Caco-2 (cell line): ENCODE measurements around the gene SDSL. TPM values are rescaled to one million over a fixed set of nuclear protein-coding genes. Genes with fewer than 3 reads are reported as not detected.

Experiments
- BruUV-seq: library from RNA; stranded (reverse); fragments of 400-500 nt; replicated peaks from 2 replicates; lab custom pipeline; 2021; lab: Mats Ljungman, UMichigan
- CTCF ChIA-PET: fragments of 300-600 bp; sonication (Branson Sonifier 250); formaldehyde crosslinking; loops from one replicate; lab custom pipeline; 2022; ENCODE audit warnings: antibody characterized with exemption; lab: Charles Lee
- POLR2A ChIA-PET: fragments of 300-600 bp; sonication (Branson Sonifier 250); formaldehyde crosslinking; loops from one replicate; lab custom pipeline; 2022; ENCODE audit warnings: antibody characterized with exemption; lab: Charles Lee
- DNase-seq, 2 experiments: peaks; one replicate each; pipeline versions ENCODE4 v3.0.0 to v3.0.0-alpha.2; 2020 to 2022
- H3K27me3 ChIP-seq: replicated peaks from 2 replicates; pipeline ENCODE4 v1.6.0; 2011; ENCODE audit warnings: low read length; ENCODE audit not compliant: control insufficient read depth, insufficient read depth
- H3K36me3 ChIP-seq: 2 replicates; pipeline ENCODE4 v1.5.1; 2011; ENCODE audit warnings: low read length; ENCODE audit not compliant: control insufficient read depth, insufficient read depth
- H3K4me1 ChIP-seq: fragments of 250-450 bp; sonication (Bioruptor Pico); 2 replicates; pipeline ENCODE4 v1.5.1; 2020; ENCODE audit warnings: mild to moderate bottlenecking
- H3K4me3 ChIP-seq: 2 replicates; pipeline ENCODE4 v1.5.1; 2011; ENCODE audit warnings: low read depth, mild to moderate bottlenecking, control low read depth, low read length
- H3K9me3 ChIP-seq: fragments of 250-450 bp; sonication (Bioruptor Pico); 2 replicates; pipeline ENCODE4 v1.5.1; 2020; ENCODE audit warnings: mild to moderate bottlenecking, moderate library complexity
- H3K27ac Mint-ChIP-seq: one replicate; pipeline ENCODE4 v1.8.0; 2022; ENCODE audit warnings: mixed read lengths; ENCODE audit not compliant: unreplicated experiment
- H3K27me3 Mint-ChIP-seq: one replicate; pipeline ENCODE4 v1.8.0; 2022; ENCODE audit warnings: mixed read lengths; ENCODE audit not compliant: insufficient read depth, unreplicated experiment
- H3K36me3 Mint-ChIP-seq: one replicate; pipeline ENCODE4 v1.8.0; 2022; ENCODE audit warnings: mild to moderate bottlenecking, mixed read lengths; ENCODE audit not compliant: insufficient read depth, unreplicated experiment
- H3K4me1 Mint-ChIP-seq: one replicate; pipeline ENCODE4 v1.8.0; 2022; ENCODE audit warnings: low read depth, mixed read lengths; ENCODE audit not compliant: unreplicated experiment
- H3K4me3 Mint-ChIP-seq: one replicate; pipeline ENCODE4 v1.8.0; 2022; ENCODE audit warnings: mild to moderate bottlenecking, moderate library complexity, mixed read lengths; ENCODE audit not compliant: unreplicated experiment
- H3K9me3 Mint-ChIP-seq: one replicate; pipeline ENCODE4 v1.8.0; 2022; ENCODE audit warnings: mixed read lengths; ENCODE audit not compliant: unreplicated experiment
- CTCF ChIP-seq, 2 experiments: fragments of 200-600 bp in 1 of 2; IDR thresholded peaks; 1 replicate in 1 of 2; 2 replicates in 1 of 2; pipeline versions ENCODE4 v1.5.1 to v1.8.0; 2011 to 2022; ENCODE audit warnings: antibody characterized with exemption in 1 of 2, control low read depth in 1 of 2, inconsistent platforms in 1 of 2, low read depth in 1 of 2, low read length in 1 of 2, mild to moderate bottlenecking in 1 of 2, moderate library complexity in 1 of 2; ENCODE audit not compliant: insufficient read depth in 1 of 2, severe bottlenecking in 1 of 2, unreplicated experiment in 1 of 2
- intact Hi-C: fragments of 100-400 bp; cut with micrococcal nuclease; formaldehyde crosslinking; loops from one replicate; pipeline ENCODE4 v1.10.0; 2022; ENCODE audit not compliant: unreplicated experiment
- total RNA-seq: library from RNA; stranded (reverse); gene quantifications from 2 replicates; pipeline ENCODE4 v1.2.3, GENCODE V29; 2022

Gene SDSL
- total RNA-seq, 1 experiment from 2014 or later, result 4.5 TPM

- no TSS peak for BruUV-seq
- TF ChIP-seq CTCF (IDR thresholded peaks at IDR 0.05; ENCODE audit: insufficient read depth in 1 of 2, low read depth in 1 of 2, low read length in 1 of 2, severe bottlenecking in 1 of 2, unreplicated experiment in 1 of 2), result no peak
- H3K4me3 ChIP-seq, result no peak within 1 kb of the TSS
- POLR2A ChIA-PET, result no interaction called here
- Mint-ChIP-seq H3K4me3 (no peak within 1 kb of the TSS), H3K4me1 (no peaks in the 10 kb centered on the region), H3K27me3 (peaks cover 36% of the 10 kb centered on the region), H3K27ac (no peak within 1 kb of the TSS), H3K9me3 (no peaks in the 10 kb centered on the region), H3K36me3 (no peaks in the 10 kb centered on the region)
- CTCF ChIA-PET, result no interaction called here
- intact Hi-C loops, result no loop called here
- no peaks in the 10 kb centered on the region; the same call in 1 of the 2 replicates for H3K4me1 ChIP-seq
- no peaks in the 10 kb centered on the region for H3K9me3 ChIP-seq
- peaks cover 7% of the 10 kb centered on the region for H3K27me3 ChIP-seq
- H3K36me3 ChIP-seq, result no peaks in the 10 kb centered on the region
- DNase-seq, result no peak
These were observed 49.5 kb downstream of the SDSL start, which contains the start of gene LHX5 for GRCh38 chr12:113471619-113472171. LHX5 (minus strand) TSS chr12:113471871; CDS start chr12:113471498, 373 bp downstream.

- Mint-ChIP-seq H3K4me1 (no peaks in the 10 kb centered on the region), H3K27me3 (peaks cover 33% of the 10 kb centered on the region), H3K9me3 (no peaks in the 10 kb centered on the region), H3K36me3 (no peaks in the 10 kb centered on the region), H3K4me3 (no peak overlapping the region), H3K27ac (no peak overlapping the region)
- no peaks in the 10 kb centered on the region; the same call in 1 of the 2 replicates for H3K4me1 ChIP-seq
- DNase-seq, result no peak
- ChIA-PET POLR2A (no interaction called here), CTCF (interaction anchor here (0.7 kb wide), 1 partner anchor 37 kb away, joined by 3 read pairs; no protein-coding TSS in a partner anchor)
- H3K27me3 ChIP-seq, result peaks cover 6% of the 10 kb centered on the region
- H3K36me3 ChIP-seq, result no peaks in the 10 kb centered on the region
- H3K4me3 ChIP-seq, result no peak overlapping the region
- intact Hi-C loops, result no loop called here
- BruUV-seq, result no TSS peak
- no peaks in the 10 kb centered on the region for H3K9me3 ChIP-seq
- no peak for TF ChIP-seq CTCF (IDR thresholded peaks at IDR 0.05; ENCODE audit: insufficient read depth in 1 of 2, low read depth in 1 of 2, low read length in 1 of 2, severe bottlenecking in 1 of 2, unreplicated experiment in 1 of 2)
These were observed 50.3 kb downstream of the SDSL start for GRCh38 chr12:113472191-113473121.

- H3K27ac Mint-ChIP-seq, result no peak overlapping the region
- H3K36me3 ChIP-seq, result no peaks in the 10 kb centered on the region
- peaks cover 4% of the 10 kb centered on the region for H3K27me3 ChIP-seq
- H3K27me3 Mint-ChIP-seq, result peaks cover 34% of the 10 kb centered on the region
- H3K36me3 Mint-ChIP-seq, result no peaks in the 10 kb centered on the region
- H3K4me1 Mint-ChIP-seq, result no peaks in the 10 kb centered on the region
- H3K4me3 ChIP-seq, result no peak overlapping the region
- no peak for TF ChIP-seq CTCF (IDR thresholded peaks at IDR 0.05; ENCODE audit: insufficient read depth in 1 of 2, low read depth in 1 of 2, low read length in 1 of 2, severe bottlenecking in 1 of 2, unreplicated experiment in 1 of 2)
- intact Hi-C loops, result no loop called here
- ChIA-PET CTCF (interaction anchor here (0.7 kb wide), 1 partner anchor 38 kb away, joined by 3 read pairs; no protein-coding TSS in a partner anchor), POLR2A (no interaction called here)
- no peaks in the 10 kb centered on the region for H3K9me3 ChIP-seq
- no peak overlapping the region for H3K4me3 Mint-ChIP-seq
- H3K4me1 ChIP-seq, result no peaks in the 10 kb centered on the region; the same call in 1 of the 2 replicates
- no peaks in the 10 kb centered on the region for H3K9me3 Mint-ChIP-seq
- no peak for DNase-seq
- BruUV-seq, result no TSS peak
These were observed 51.2 kb downstream of the SDSL start for GRCh38 chr12:113473400-113473799.
